ENCODE measurements around the gene CYB5B. TPM values are rescaled to one million over a fixed set of nuclear protein-coding genes. Genes with fewer than 3 reads are reported as not detected.

CYB5B gene
- total and polyA plus RNA-seq, 2 donors from 2014 or later = 89.0 to 111 TPM

- TF ChIP-seq CTCF (IDR thresholded peaks at IDR 0.05; ENCODE audit: borderline replicate concordance, extremely low read depth, insufficient read depth) = no peak
- FAIRE-seq (no peak), DNase-seq (no peak)
- intact Hi-C loops (cut with DNase I) = no loop called here
- Histone ChIP-seq H3K27me3 (ENCODE audit: control insufficient read depth, insufficient read depth, low read length) (no peaks in the 10 kb centered on the region), H3K27ac (ENCODE audit: low read depth in 2 of 2, low read length in 2 of 2) (no peak overlapping the region), H3K4me3 (ENCODE audit: low read length in 3 of 3) (no peak overlapping the region), H3K9ac (ENCODE audit: low read length in 3 of 3) (no peak overlapping the region), H3K4me1 (ENCODE audit: control insufficient read depth in 2 of 3, insufficient read depth in 2 of 3, low read depth in 1 of 3, low read length in 3 of 3) (no peaks in the 10 kb centered on the region), H3K36me3 (ENCODE audit: control insufficient read depth in 2 of 3, insufficient read depth in 3 of 3, low read length in 3 of 3) (no peaks in the 10 kb centered on the region), H3K9me3 (ENCODE audit: control insufficient read depth in 2 of 3, insufficient read depth in 1 of 3, low read length in 3 of 3) (no peaks in the 10 kb centered on the region)
Measured at GRCh38 chr16:69508033-69508755, 83.8 kb downstream of the CYB5B start.

- no peak for DNase-seq
- Histone ChIP-seq H3K9me3 (ENCODE audit: control insufficient read depth in 2 of 3, insufficient read depth in 1 of 3, low read length in 3 of 3) (no peaks in the 10 kb centered on the region), H3K27me3 (ENCODE audit: control insufficient read depth, insufficient read depth, low read length) (no peaks in the 10 kb centered on the region), H3K4me1 (ENCODE audit: control insufficient read depth in 2 of 3, insufficient read depth in 2 of 3, low read depth in 1 of 3, low read length in 3 of 3) (no peaks in the 10 kb centered on the region), H3K9ac (ENCODE audit: low read length in 3 of 3) (no peak overlapping the region), H3K4me3 (ENCODE audit: low read length in 3 of 3) (no peak overlapping the region), H3K36me3 (ENCODE audit: control insufficient read depth in 2 of 3, insufficient read depth in 3 of 3, low read length in 3 of 3) (no peaks in the 10 kb centered on the region), H3K27ac (ENCODE audit: low read depth in 2 of 2, low read length in 2 of 2) (no peak overlapping the region)
- FAIRE-seq = no peak
- intact Hi-C loops (cut with DNase I) = no loop called here
- TF ChIP-seq CTCF (IDR thresholded peaks at IDR 0.05; ENCODE audit: borderline replicate concordance, extremely low read depth, insufficient read depth) = no peak
Measured at GRCh38 chr16:69509125-69509524, 84.7 kb downstream of the CYB5B start.

- DNase-seq = no peak
- intact Hi-C loops (cut with DNase I) = no loop called here
- no peak overlapping the region for H3K27ac ChIP-seq (ENCODE audit: low read depth in 2 of 2, low read length in 2 of 2)
- no peak overlapping the region for H3K9ac ChIP-seq (ENCODE audit: low read length in 3 of 3)
- H3K27me3 ChIP-seq (ENCODE audit: control insufficient read depth, insufficient read depth, low read length) = no peaks in the 10 kb centered on the region
- no peaks in the 10 kb centered on the region for H3K4me1 ChIP-seq (ENCODE audit: control insufficient read depth in 2 of 3, insufficient read depth in 2 of 3, low read depth in 1 of 3, low read length in 3 of 3)
- no peaks in the 10 kb centered on the region for H3K36me3 ChIP-seq (ENCODE audit: control insufficient read depth in 2 of 3, insufficient read depth in 3 of 3, low read length in 3 of 3)
- no peak for FAIRE-seq
- no peak overlapping the region for H3K4me3 ChIP-seq (ENCODE audit: low read length in 3 of 3)
- no peaks in the 10 kb centered on the region for H3K9me3 ChIP-seq (ENCODE audit: control insufficient read depth in 2 of 3, insufficient read depth in 1 of 3, low read length in 3 of 3)
- TF ChIP-seq CTCF (IDR thresholded peaks at IDR 0.05; ENCODE audit: borderline replicate concordance, extremely low read depth, insufficient read depth) = no peak
Measured at GRCh38 chr16:69511651-69512050, 87.2 kb downstream of the CYB5B start.
